Skeletal muscle cell (primary cell): ENCODE results near the gene TTLL13.
"Not testable (repeated sequence)": the region's sequence is repeated elsewhere in the genome, so short reads cannot be mapped to it uniquely, and the experiment has no call there.

Experiments
- DNase-seq: peaks from one replicate; pipeline ENCODE4 v3.0.0-alpha.2; 2010; ENCODE audit warnings: low read depth
- H3K4me3 ChIP-seq: 2 replicates; pipeline ENCODE4 v1.5.1; 2011; ENCODE audit warnings: low read depth, mild to moderate bottlenecking, control low read depth, low read length, moderate library complexity

TTLL13 gene

GRCh38 chr15:90270502-90271150 lies 21.3 kb downstream of the TTLL13 start:
- no peak overlapping the region for H3K4me3 ChIP-seq
- no peak for DNase-seq

GRCh38 chr15:90271459-90272166 lies 22.3 kb downstream of the TTLL13 start:
- no peak for DNase-seq

GRCh38 chr15:90278467-90278866 lies 29.1 kb downstream of the TTLL13 start:
- H3K4me3 ChIP-seq, DNase-seq: not testable (repeated sequence)

More at GRCh38 chr15:90271459-90272166, 22.3 kb downstream of the TTLL13 start:
- H3K4me3 ChIP-seq: no peak overlapping the region

- not testable (repeated sequence) for H3K4me3 ChIP-seq, DNase-seq
Measured at GRCh38 chr15:90280743-90281142, 31.4 kb downstream of the TTLL13 start.

- H3K4me3 ChIP-seq, DNase-seq: not testable (repeated sequence)
Measured at GRCh38 chr15:90281637-90282036, 32.3 kb downstream of the TTLL13 start.

GRCh38 chr15:90286678-90287077 lies 37.3 kb downstream of the TTLL13 start:
- no peak overlapping the region for H3K4me3 ChIP-seq
- DNase-seq: no peak

- no peak overlapping the region for H3K4me3 ChIP-seq
- DNase-seq: no peak
Measured at GRCh38 chr15:90287101-90287500, 37.7 kb downstream of the TTLL13 start.

GRCh38 chr15:90287946-90288345 lies 38.6 kb downstream of the TTLL13 start:
- no peak overlapping the region for H3K4me3 ChIP-seq
- DNase-seq: no peak

GRCh38 chr15:90291679-90292356 lies 42.5 kb downstream of the TTLL13 start:
- H3K4me3 ChIP-seq: no peak overlapping the region
- no peak for DNase-seq

- not testable (repeated sequence) for H3K4me3 ChIP-seq, DNase-seq
Measured at GRCh38 chr15:90293040-90293810, 43.9 kb downstream of the TTLL13 start.

- no peak for DNase-seq
Measured at GRCh38 chr15:90294159-90294558, 44.8 kb downstream of the TTLL13 start.

GRCh38 chr15:90294601-90295269 lies 45.4 kb downstream of the TTLL13 start:
- no peak overlapping the region for H3K4me3 ChIP-seq

More at GRCh38 chr15:90294159-90294558, 44.8 kb downstream of the TTLL13 start:
- H3K4me3 ChIP-seq: no peak overlapping the region

GRCh38 chr15:90295270-90295648 lies 45.9 kb downstream of the TTLL13 start:
- no peak overlapping the region for H3K4me3 ChIP-seq
- no peak for DNase-seq

More at GRCh38 chr15:90294601-90295269, 45.4 kb downstream of the TTLL13 start:
- DNase-seq: no peak

- DNase-seq: peak; percentile 35
- not testable (repeated sequence) for H3K4me3 ChIP-seq
Measured at GRCh38 chr15:90296316-90296884, 47.0 kb downstream of the TTLL13 start.

- DNase-seq: no peak
- H3K4me3 ChIP-seq: no peak overlapping the region
Measured at GRCh38 chr15:90297021-90297420, 47.7 kb downstream of the TTLL13 start.

- no peak overlapping the region for H3K4me3 ChIP-seq
- DNase-seq: no peak
Measured at GRCh38 chr15:90300541-90300940, 51.2 kb downstream of the TTLL13 start.

GRCh38 chr15:90300988-90301706 lies 51.8 kb downstream of the TTLL13 start:
- no peak for DNase-seq
- no peak overlapping the region for H3K4me3 ChIP-seq

- DNase-seq: no peak
- H3K4me3 ChIP-seq: no peak overlapping the region
Measured at GRCh38 chr15:90301707-90302300, 52.4 kb downstream of the TTLL13 start.
